SK-N-MC (cell line): Measurements from ENCODE around the gene LGI2.

ENCODE experiments used
- EZH2 ChIP-seq: fragments of 200-600 bp; sonication (generic); IDR thresholded peaks from one replicate; pipeline ENCODE4 v1.6.1; 2017; ENCODE audit warnings: antibody characterized with exemption
- FOXP2 ChIP-seq: optimal IDR thresholded peaks from 2 replicates; pipeline ENCODE3; 2011; ENCODE audit warnings: mild to moderate bottlenecking, moderate library complexity; ENCODE audit not compliant: insufficient read depth; ENCODE audit errors: extremely low read length, control extremely low read depth
- POLR2AphosphoS5 ChIP-seq: IDR thresholded peaks from 2 replicates; pipeline ENCODE4 v1.6.1; 2012; ENCODE audit warnings: mild to moderate bottlenecking, low read depth, low read length, borderline replicate concordance

GRCh38 chr4:24971192-24971591, 59.6 kb downstream of the LGI2 start:
- TF ChIP-seq POLR2AphosphoS5 (no peak), EZH2 (no peak), FOXP2 (no peak)
